Stimulated activated CD8-positive, alpha-beta memory T cell treated with anti-CD3 and anti-CD28 coated beads, Interleukin-15, amount 100 ng/mL, for 1 hour (primary cell): ENCODE measurements around the gene MAN2A2.
"Not testable (repeated sequence)": the region's sequence is repeated elsewhere in the genome, so short reads cannot be mapped to it uniquely, and the experiment has no call there.

Experiments used
- DNase-seq: peaks from one replicate; pipeline ENCODE4 v3.0.0-alpha.2; 2020; ENCODE audit warnings: low read depth

MAN2A2 gene

DNA sequence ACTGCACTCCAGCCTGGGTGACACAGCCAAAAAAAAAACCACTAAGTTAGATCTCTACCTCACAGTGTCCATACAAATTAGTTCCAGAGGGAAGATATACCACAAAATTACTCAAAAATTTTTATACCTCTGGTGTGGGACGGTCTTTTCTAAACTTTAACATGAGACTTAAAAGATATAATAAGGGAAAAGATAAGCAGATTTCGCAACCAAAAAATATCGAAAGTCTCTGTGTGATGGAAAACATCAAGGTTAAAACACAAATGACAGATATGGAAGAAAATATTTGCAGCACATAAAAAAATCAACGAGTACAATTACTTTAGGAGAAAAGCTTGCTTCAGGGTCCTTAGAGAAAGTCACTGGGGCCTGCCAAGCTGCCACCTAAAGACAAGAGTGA, 18.8 kb downstream of the MAN2A2 start:
- no peak for DNase-seq

DNA sequence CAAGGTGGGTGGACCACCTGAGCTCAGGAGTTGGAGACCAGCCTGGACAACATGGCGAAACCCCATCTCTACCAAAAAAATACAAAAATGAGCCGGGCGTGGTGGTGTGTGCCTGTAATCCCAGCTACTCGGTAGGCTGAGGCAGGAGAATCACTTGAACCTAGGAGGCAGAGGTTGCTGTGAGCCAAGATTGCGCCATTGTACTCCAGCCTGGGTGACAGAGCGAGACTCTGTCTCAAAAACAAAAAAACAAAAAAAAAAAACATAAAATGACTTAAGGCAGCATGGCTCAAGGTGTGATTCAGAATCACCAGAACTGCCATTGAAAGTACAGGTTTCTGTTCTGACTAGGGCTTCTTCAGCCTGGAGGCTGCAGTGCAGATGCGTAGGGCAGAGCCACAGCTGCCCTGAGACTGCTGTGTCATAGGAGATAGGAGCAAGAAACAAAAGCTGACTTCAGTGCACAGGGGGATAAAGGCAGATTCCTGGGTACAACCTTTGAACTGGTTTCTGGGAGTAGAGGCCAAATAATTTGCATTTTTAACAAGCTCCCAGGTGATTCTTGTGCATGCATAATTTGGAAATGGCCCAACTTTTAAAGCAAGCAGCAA, 19.7 kb downstream of the MAN2A2 start:
- not testable (repeated sequence) for DNase-seq

DNA sequence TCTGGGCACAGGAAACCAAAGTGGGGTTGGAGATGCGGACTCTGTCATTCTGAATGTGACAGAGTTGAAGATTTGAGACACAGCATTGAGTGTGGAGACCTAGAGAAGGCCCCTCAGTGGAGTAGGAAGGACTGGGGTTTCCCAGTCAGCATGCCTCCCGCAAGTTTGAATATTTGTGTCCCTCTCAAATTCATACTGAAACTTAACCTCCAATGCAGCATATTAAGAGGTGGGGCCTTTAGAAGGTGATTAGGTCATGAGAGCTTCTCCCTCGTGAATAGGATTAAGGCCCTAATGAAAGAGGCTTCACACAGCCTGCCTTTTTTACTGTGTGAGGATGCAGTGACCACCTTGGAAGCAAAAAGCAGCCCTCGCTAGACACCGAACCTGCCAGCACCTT, 21.3 kb downstream of the MAN2A2 start:
- no peak for DNase-seq

DNA sequence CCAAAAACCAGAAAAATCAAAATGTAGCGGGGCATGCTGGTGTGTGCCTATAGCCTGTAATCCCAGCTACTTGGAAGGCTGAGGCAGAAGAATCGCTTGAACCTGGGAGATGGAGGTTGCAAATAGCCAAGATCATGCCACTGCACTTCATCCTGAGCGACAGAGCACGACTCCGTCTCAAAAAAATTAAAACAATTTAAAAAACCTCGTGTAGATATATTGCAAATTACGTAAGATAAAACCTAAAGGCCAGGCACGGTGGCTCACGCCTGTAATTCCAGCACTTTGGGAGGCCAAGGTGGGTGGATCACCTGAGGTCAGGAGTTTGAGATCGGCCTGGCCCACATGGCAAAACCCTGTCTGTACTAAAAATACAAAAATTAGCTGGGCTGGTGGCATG, 23.7 kb downstream of the MAN2A2 start:
- DNase-seq, result not testable (repeated sequence)

DNA sequence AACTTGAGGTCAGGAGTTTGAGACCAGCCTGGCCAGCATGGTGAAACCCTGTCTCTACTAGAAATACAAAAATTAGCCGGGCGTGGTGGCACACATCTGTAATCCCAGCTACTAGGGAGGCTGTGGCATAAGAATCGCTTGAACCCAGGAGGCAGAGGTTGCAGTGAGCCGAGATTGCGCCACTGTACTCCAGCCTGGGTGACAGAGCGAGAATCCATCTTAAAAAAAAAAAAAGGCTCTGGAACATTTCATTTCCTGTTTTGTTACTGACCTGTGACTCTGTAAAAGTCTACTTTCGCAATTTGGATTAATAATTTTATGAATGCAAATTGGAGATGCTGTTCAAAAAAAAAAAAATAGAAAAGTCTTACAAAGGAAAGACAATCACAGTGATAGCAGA, 25.0 kb downstream of the MAN2A2 start:
- DNase-seq, result not testable (repeated sequence)

DNA sequence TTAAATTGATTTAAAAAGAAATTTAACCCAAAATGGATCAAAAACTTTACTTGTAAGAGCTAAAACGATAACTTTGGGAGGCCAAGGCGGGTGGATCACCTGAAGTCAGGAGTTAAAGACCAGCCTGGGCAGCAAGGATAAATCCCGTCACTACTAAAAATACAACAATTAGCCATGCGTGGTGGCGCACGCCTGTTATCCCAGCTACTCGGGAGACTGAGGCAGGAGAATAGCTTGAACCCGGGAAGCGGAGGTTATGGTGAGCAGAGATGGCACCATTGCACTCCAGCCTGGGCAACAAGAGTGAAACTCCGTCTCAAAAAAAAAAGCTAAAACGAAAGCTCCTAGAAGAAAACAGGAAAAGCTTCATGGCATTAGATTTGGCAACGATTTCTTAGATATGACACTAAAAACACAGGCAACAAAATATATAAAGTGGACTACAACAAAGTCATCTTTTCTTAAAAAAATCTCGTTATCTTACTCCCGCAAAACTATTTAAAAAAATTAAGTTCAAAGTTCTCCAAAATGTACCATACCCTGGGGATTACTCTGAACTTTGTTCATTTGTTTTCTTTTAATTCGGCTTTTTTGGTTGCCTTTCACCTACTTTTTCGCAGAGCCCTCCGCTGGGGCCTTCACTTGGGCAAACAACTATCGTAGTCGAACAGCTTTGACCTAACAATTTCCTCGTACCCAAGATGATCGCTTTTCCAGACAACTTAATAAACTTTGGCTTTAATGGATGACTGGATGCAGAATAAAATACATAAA, 26.3 kb downstream of the MAN2A2 start:
- no peak for DNase-seq

DNA sequence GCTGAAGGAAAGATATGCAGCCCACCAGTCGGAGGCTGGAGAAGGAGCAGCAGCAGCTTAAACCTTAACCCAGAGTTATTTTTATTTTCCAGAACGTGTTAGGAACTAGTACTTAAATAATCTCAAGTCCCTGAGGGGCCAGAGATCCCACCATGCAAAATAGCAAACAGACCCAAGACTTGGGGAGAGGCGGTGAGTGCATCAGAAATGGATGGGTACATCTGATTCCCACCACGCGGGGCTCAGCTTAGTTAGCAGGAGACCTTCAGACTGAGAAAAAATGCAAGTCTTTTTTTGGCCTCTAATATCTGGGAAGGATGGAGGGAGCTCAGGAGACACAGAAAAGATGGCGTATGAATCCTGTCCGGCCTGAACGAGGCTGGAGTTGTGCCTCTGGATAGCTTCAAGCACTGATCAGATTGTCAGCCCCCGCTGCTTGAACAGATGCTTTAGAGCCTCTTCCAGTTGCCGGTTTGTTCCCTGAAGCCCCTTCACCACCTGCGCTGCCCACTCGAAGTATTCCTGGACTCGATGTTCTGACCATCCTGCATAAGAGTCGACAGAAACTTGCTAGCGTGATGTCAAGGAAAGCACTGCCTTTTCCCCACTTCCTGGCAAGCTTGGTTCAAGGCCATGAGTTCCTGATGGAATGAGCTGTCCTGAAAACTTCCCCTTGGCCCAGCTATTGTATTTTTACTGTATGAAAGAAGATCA, 27.9 kb downstream of the MAN2A2 start:
- DNase-seq, result no peak

DNA sequence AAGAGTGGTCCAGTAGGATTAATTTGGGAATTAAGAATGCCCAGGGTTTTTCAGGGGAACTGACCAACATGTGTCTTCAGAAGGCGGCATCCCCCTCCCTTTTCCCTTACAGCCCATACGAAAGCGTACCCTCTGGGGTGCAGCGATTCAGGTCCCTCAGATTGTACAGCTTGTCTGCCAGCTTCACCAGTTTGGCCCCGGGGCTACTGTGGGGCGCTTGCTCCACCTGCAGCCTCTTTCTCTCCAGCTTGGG, 28.4 kb downstream of the MAN2A2 start:
- DNase-seq, result no peak

DNA sequence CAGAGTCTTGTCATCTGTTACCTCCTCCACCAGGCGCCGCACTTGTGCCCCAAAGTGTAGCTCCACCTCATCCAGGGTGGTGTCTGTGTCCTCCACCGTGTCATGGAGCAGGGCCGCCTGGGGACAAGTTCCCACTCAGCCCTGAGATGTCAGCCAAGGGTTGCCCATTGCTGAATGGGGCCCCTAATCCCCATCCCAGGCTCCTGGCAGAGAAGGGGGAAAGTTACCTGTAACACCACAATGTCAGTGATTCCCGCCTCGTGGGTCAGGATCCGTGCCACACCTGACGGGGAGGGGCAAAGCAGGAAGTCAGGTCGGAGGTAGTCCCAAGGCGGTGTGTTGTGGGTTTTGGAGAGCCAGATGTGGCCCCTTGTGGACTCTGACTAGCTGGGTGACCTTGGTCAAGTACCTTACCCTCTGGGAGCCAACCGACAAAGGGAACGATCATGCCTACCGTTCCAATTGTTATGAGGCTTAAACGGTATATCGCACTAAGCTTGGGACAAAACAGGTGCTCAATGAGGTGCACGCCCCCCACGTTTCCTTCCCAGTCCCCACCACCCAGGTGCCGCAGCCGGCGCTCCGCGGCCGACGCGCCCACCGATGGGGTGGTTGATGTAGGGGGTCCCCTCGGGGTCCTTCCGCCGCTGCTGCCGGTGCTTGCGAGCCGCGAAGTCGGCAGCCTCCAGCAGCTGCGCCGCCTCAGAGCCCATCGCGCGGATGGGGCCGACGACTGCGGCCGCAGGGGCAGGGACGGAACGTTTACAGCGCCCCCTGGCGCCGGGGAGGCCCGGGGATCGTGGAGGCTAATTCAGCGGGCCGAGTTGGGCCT, 28.9 kb downstream of the MAN2A2 start, which contains the start of gene HDDC3:
Gene HDDC3 (minus strand): TSS at position 722 of the 832 bp plus-strand sequence. CDS start 9 bp downstream, at position 713.
- DNase-seq, result peak; percentile 88

DNA sequence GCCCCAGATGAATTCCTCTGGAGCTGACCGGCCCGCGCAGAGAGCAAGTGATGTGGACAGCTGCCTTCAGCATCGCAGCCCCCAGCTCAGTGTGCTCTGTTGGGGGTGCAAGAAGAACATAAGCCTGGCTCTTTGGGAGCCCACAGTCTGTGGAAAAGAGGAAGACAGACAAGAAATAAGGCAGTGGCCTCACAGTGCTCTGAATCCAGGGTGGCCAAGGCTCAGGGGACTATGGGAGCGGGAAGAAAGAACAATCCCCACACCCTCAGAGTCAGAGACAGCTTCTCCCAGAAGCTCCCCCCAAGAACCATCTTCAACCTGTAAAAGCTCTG, 29.5 kb downstream of the MAN2A2 start:
- no peak for DNase-seq

DNA sequence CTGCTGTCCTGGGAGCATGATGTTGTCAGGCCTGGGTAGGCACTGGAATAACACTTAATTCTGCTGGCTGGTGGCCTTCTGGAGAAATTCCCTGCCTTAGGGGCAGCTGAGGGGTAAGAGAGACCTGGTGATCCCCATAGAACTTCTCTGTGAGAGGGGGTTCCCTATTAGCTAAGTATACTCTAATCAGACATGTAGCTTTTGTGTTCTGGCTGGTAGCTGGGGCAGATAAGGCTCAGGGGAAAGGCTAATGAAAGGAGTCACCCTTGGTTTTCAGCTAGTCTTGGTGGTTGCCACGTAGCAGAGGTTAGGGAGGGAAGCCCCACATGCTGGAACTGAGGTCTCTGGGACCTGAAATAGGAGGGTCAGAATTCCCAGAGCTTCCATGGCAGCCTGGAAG, 30.2 kb downstream of the MAN2A2 start:
- no peak for DNase-seq

DNA sequence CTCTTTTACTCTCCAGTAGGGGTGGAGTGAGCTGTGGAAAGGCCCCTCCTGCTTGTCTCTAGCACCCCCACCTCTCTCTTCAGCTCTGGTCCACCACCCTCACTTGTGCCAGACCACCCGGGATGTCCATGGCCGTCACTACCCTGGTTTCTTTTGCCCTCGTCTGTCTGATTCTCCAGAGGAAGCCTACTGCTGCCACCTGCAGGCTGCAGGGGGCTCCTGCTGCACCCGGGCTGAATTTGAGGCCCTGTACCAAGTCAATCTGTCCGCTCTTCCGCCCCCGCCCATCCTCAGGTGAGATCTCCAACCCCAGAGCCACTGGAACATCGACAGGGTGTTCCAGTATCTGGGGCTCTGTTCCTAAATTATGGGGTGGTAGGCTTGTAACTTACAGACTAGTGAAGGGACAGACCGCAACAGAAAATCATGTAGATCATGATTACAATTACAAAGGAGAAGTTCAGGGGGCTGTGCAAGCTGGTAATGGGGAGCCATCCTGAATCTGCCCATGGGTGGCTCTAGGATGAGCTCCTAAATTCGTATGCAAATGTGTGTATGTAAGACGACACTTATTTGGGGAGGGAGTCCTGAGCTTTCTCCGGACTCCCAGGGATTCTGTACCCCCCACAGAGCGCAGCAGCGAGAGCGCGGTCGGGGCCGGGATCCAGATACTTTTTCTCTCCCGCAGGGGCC, 31.3 kb downstream of the MAN2A2 start:
- peak; percentile 73 for DNase-seq

DNA sequence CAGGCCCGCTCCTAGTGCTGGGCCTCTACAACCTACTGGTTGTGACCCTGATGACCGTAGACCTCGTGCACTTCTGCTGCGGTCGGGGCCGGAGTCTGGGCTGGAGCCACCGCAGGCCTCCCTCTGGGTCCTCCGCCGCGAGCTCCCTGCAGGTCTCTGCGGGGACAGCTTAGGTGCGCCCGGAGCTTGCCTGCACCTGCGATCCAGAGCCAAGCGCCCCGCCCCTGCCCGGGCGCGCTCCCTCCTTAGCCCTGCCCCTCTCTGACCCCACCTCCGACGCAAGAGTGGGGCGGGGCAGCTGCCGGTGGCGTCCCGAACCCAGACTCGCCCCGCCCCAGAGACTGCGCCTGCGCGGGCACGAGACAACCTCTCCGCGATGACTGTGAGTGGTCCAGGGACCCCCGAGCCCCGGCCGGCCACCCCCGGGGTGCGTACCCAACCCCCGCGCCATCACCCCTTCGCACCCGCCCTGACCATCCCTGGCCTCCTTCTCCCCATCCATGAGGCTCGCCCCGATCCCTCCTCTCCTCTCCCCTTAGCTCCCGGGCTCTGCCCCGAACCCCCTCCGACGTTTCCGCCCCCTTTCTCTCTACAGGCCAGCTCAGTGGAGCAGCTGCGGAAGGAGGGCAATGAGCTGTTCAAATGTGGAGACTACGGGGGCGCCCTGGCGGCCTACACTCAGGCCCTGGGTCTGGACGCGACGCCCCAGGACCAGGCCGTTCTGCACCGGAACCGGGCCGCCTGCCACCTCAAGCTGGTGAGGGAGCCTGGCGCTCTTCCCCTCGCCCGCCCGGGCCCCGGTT, 32.0 kb downstream of the MAN2A2 start, which contains the start of gene UNC45A:
Gene UNC45A (plus strand): TSS at position 337 of the 803 bp plus-strand sequence. CDS start 40 bp downstream, at position 377.
- DNase-seq, result peak; percentile 92

DNA sequence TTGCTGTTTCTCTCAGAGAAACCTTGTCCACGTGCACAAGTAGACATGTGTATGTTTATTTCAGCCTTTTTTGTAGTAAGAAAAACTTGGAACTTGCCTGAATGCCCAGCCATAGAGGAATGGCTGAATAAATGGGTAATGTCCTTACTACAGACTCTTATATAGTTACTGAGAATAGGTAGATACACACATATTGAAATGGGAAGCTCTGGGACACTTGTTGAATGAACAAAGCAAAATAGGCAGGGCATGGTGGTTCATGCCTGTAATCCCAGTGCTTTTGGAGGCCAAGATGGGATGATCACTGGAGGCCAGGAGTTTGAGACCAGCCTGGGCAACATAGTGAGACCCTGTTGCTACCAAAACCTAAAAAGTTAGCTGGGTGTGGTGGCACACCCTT, 33.7 kb downstream of the MAN2A2 start:
- DNase-seq, result no peak

DNA sequence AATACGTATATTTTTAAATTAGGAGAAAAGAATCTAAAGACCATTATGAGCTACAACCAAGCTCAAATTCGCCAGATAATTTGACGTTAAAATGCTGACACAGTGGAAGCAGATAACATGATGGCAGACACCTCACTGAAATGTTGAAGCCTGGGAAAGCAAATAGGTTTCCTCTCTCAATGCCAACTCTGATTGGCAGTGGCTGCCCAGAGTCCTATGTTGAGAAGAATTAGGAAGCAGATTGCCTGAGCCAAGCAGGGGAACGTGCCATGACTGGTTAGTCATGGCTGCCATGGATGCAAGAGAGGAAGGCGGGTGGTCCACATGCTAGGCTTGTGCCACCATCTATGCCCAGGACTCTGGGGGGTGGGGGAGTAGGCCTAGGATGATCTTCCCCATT, 35.2 kb downstream of the MAN2A2 start:
- DNase-seq, result no peak

DNA sequence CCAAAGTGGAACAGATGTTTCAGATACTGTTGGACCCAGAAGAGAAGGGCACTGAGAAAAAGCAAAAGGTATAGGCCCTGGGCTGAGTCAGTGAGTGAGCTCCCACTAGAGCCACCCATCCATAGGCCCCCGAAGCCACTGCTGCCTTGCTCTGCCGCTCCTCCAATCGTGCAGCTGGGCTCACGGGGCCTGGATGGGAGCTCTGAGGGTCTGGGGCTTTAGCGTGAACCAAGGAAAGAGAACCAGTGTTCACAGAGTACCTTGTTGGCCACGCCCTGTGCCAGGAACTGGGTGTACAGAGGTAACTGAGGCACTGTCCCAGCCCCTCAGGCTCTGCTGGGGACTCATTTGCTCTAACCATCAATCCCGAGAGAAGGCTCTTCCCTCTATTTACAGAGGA, 36.7 kb downstream of the MAN2A2 start:
- DNase-seq, result no peak

DNA sequence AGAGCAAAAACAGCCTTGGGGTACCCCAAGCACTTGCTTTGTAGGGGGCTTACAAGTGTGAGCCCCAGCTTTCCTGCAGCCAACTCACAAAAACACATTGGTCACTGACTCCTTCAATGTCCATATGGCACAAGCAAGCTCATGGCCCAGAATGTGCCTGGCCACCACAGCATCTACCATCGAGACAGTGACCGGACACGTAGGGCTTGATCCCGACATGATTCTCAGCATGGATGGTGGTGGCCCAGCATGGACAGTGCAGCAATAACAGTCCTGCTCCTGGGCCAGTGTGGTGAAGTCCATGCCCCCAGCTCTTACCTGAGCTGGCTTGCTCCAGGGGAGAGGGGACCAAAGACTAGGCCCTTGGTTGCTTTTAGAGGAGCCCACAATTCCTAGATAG, 37.9 kb downstream of the MAN2A2 start:
- DNase-seq, result no peak

DNA sequence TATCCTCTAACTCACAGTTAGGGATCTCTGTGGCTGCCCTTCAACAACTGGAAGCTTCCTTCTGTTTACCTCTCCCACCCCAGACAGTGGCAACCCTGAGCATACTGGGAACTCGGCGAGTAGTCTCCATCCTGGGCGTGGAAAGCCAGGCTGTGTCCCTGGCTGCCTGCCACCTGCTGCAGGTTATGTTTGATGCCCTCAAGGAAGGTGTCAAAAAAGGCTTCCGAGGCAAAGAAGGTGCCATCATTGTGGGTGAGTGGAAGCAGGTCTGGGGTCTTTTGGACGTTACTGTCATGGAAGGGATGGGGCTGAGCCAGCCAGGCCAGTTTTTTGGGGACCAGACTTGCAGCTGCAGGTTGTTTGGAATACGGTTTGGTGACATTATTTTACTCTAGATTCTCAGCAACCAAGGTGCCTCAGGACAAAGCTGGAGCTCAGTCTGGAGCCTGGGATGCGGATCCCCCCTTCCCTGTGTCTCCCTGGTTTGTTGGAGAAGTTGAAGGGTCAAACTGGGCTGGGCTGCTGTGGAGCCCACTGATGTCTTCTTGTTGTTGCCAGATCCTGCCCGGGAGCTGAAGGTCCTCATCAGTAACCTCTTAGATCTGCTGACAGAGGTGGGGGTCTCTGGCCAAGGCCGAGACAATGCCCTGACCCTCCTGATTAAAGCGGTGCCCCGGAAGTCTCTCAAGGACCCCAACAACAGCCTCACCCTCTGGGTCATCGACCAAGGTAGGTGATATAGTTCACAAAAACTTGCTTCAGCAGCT, 39.4 kb downstream of the MAN2A2 start:
- no peak for DNase-seq

DNA sequence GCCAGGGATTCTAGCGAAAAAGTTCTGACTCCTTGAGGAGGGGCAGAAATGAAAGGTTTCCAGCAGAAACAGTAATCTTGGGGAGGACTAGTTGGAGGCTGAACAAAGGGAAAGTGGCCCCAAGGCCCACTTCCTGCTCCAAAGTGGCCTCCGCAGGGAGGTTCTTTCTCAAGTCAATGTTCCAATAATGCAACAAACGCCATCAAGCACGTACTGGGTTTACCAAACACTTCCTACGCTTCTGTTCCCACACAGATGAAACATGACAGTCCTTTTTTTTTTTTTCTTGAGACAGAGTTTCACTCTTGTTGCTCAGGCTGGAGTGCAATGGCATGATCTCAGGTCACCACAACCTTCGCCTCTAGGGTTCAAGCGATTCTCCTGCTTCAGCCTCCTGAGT, 42.0 kb downstream of the MAN2A2 start:
- DNase-seq, result no peak

DNA sequence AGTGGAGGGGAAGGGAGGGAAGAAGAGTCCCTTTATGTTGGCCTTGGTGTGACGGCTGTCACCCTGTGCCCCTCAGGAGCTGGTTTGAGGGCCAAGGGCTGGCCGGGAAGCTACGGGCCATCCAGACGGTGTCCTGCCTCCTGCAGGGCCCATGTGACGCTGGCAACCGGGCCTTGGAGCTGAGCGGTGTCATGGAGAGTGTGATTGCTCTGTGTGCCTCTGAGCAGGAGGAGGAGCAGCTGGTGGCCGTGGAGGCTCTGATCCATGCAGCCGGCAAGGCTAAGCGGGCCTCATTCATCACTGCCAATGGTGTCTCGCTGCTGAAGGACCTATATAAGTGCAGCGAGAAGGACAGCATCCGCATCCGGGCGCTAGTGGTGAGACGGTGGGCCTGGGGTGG, 43.4 kb downstream of the MAN2A2 start:
- no peak for DNase-seq
